ENCODE results near the gene ZNF862.

ZNF862 gene

DNA sequence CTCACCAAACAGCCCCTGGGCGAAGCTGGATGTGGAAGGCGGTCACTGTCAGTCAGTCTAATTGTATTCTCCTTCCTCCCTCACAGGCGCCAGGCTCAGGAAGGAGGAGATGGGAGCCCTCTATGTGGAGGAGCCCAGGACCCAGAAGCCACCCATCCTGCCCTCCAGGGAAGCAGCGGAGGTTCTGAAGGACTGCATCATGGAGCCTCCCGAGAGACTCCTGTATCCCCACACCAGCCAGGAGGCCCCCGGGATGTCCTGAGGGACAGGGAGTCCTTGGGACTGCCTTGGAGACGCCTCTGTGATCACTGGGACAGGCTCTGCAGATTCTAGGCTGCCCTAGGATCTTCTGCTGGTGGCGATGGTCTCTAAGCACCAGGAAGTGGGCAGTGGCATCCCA, 25.8 kb downstream of the ZNF862 start:
- TF ChIP-seq, protein P1, sequence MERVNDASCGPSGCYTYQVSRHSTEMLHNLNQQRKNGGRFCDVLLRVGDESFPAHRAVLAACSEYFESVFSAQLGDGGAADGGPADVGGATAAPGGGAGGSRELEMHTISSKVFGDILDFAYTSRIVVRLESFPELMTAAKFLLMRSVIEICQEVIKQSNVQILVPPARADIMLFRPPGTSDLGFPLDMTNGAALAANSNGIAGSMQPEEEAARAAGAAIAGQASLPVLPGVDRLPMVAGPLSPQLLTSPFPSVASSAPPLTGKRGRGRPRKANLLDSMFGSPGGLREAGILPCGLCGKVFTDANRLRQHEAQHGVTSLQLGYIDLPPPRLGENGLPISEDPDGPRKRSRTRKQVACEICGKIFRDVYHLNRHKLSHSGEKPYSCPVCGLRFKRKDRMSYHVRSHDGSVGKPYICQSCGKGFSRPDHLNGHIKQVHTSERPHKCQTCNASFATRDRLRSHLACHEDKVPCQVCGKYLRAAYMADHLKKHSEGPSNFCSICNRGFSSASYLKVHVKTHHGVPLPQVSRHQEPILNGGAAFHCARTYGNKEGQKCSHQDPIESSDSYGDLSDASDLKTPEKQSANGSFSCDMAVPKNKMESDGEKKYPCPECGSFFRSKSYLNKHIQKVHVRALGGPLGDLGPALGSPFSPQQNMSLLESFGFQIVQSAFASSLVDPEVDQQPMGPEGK (CRISPR knock-in tag; IDR thresholded peaks at IDR 0.05; ENCODE audit: borderline replicate concordance) = no peak
- TF ChIP-seq ZNF8 (CRISPR knock-in tag; IDR thresholded peaks at IDR 0.05) = no peak
- TF ChIP-seq, protein P2, sequence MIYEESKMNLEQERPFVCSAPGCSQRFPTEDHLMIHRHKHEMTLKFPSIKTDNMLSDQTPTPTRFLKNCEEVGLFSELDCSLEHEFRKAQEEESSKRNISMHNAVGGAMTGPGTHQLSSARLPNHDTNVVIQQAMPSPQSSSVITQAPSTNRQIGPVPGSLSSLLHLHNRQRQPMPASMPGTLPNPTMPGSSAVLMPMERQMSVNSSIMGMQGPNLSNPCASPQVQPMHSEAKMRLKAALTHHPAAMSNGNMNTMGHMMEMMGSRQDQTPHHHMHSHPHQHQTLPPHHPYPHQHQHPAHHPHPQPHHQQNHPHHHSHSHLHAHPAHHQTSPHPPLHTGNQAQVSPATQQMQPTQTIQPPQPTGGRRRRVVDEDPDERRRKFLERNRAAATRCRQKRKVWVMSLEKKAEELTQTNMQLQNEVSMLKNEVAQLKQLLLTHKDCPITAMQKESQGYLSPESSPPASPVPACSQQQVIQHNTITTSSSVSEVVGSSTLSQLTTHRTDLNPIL (CRISPR knock-in tag; IDR thresholded peaks at IDR 0.05; ENCODE audit: low read depth) = no peak
- no peak for TF ChIP-seq CSDC2 (CRISPR knock-in tag; IDR thresholded peaks at IDR 0.05)
- no peak for TF ChIP-seq PPARA (CRISPR knock-in tag; IDR thresholded peaks at IDR 0.05; ENCODE audit: borderline replicate concordance)
- no peak for TF ChIP-seq TSHZ2 (CRISPR knock-in tag; IDR thresholded peaks at IDR 0.05)
- no peak for TF ChIP-seq SNAI2 (CRISPR knock-in tag; IDR thresholded peaks at IDR 0.05)
- TF ChIP-seq ISL1 (CRISPR knock-in tag; IDR thresholded peaks at IDR 0.05) = no peak
- TF ChIP-seq ZNF565 (CRISPR knock-in tag; conservative IDR thresholded peaks at IDR 0.05; ENCODE audit: low read depth) = no peak
- no peak for TF ChIP-seq ZFP3 (CRISPR knock-in tag; IDR thresholded peaks at IDR 0.05)
- TF ChIP-seq ESRRG (CRISPR knock-in tag; IDR thresholded peaks at IDR 0.05) = no peak
- TF ChIP-seq CSRNP3 (CRISPR knock-in tag; IDR thresholded peaks at IDR 0.05) = no peak
- ATAC-seq = no peak

DNA sequence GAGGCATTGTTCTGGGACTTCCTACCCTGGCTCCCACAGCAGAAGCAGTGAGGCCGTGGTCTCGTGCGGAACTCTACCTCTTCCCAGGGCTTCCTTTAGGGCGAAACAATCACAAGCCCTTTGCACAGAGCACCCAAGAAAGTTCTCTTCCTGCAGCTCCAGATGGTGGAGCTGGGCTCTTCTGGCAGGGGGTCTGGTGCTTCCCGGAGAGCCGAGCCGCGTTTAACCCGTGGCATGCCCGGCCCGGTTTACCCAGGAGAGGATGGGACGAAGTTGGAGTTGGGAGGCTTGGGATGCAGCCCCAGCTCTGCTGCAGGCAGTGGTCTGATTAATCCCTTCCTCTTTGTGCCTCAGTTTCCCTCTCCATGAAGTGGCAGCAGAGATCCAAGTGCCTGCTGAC, 26.6 kb downstream of the ZNF862 start:
- ATAC-seq = no peak
- no peak for TF ChIP-seq ZNF8 (CRISPR knock-in tag; IDR thresholded peaks at IDR 0.05)
- TF ChIP-seq ISL1 (CRISPR knock-in tag; IDR thresholded peaks at IDR 0.05) = no peak

- TF ChIP-seq CSDC2 (CRISPR knock-in tag; IDR thresholded peaks at IDR 0.05) (no peak), SNAI2 (CRISPR knock-in tag; IDR thresholded peaks at IDR 0.05) (no peak), ESRRG (CRISPR knock-in tag; IDR thresholded peaks at IDR 0.05) (no peak), ZFP30 (CRISPR knock-in tag; IDR thresholded peaks at IDR 0.05) (no peak)
- ATAC-seq = peak; percentile 15; the same call in 2 of the 3 replicates
Measured at GRCh38 chr7:149865437-149865836, 27.3 kb downstream of the ZNF862 start.

DNA sequence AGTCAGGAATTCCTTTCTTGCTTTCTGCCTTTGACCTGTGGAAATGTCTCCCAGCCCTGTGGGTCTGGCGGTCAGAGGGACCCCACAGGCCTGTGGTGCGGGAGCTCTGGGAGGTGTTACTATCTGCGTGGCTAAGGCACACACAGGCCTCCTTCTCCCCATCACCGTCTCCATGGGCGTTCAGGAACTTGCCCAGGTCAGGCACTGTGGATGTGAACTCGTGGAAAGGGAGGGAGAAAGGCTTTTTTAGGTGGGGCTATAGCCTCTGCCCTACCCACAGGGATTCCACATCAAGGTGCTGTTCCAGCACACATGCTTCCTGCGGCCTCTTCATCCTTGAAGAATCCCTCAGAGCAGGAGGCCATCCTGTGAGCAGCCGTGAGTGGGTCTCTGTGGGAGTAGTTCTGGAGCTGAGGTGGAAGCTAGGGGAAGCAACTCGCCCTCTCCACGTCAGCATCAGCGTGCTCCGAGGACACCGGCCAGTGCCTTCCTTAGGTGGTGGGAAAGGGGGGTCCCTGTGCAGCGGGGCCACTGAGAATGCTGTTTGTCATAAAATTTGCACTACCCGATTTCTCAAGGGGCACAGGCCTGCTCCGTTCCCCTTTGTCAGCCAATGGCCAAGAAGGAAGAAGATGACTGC, 28.1 kb downstream of the ZNF862 start:
- ATAC-seq = no peak
- TF ChIP-seq SNAI2 (CRISPR knock-in tag; IDR thresholded peaks at IDR 0.05) (no peak), CSDC2 (CRISPR knock-in tag; IDR thresholded peaks at IDR 0.05) (no peak), ZFP3 (CRISPR knock-in tag; IDR thresholded peaks at IDR 0.05) (no peak), ZNF8 (CRISPR knock-in tag; IDR thresholded peaks at IDR 0.05) (no peak), TSHZ2 (CRISPR knock-in tag; IDR thresholded peaks at IDR 0.05) (no peak), TCF4 (CRISPR knock-in tag; IDR thresholded peaks at IDR 0.05; ENCODE audit: borderline replicate concordance) (no peak), BACH2 (CRISPR knock-in tag; IDR thresholded peaks at IDR 0.05; ENCODE audit: borderline replicate concordance) (no peak), ZNF565 (CRISPR knock-in tag; conservative IDR thresholded peaks at IDR 0.05; ENCODE audit: low read depth) (no peak), ISL1 (CRISPR knock-in tag; IDR thresholded peaks at IDR 0.05) (no peak), ZFP30 (CRISPR knock-in tag; IDR thresholded peaks at IDR 0.05) (no peak), ESRRG (CRISPR knock-in tag; IDR thresholded peaks at IDR 0.05) (no peak), OSR1 (CRISPR knock-in tag; IDR thresholded peaks at IDR 0.05) (no peak), RARB (CRISPR knock-in tag; IDR thresholded peaks at IDR 0.05) (no peak)
- TF ChIP-seq, protein P2 (CRISPR knock-in tag; IDR thresholded peaks at IDR 0.05; ENCODE audit: low read depth) = no peak
- TF ChIP-seq, protein P3, sequence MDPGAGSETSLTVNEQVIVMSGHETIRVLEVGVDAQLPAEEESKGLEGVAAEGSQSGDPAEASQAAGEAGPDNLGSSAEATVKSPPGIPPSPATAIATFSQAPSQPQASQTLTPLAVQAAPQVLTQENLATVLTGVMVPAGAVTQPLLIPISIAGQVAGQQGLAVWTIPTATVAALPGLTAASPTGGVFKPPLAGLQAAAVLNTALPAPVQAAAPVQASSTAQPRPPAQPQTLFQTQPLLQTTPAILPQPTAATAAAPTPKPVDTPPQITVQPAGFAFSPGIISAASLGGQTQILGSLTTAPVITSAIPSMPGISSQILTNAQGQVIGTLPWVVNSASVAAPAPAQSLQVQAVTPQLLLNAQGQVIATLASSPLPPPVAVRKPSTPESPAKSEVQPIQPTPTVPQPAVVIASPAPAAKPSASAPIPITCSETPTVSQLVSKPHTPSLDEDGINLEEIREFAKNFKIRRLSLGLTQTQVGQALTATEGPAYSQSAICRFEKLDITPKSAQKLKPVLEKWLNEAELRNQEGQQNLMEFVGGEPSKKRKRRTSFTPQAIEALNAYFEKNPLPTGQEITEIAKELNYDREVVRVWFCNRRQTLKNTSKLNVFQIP (CRISPR knock-in tag; IDR thresholded peaks at IDR 0.05; ENCODE audit: borderline replicate concordance, low read depth) = no peak
- TF ChIP-seq, protein P1 (CRISPR knock-in tag; IDR thresholded peaks at IDR 0.05; ENCODE audit: borderline replicate concordance) = no peak

Data from SK-N-SH treated with all-trans-retinoic acid at 6 μM for 48 hours (cell line).